ENCODE data around the gene CDH22. TPM values are rescaled to one million over a fixed set of nuclear protein-coding genes. Genes with fewer than 3 reads are reported as not detected.

Gene CDH22
- total RNA-seq, 2 donors from 2014 or later, result 0.22 to 0.77 TPM

GRCh38 chr20:46346770-46347169, 38.5 kb upstream of the CDH22 start:
- Histone ChIP-seq H3K9ac (ENCODE audit: extremely low read depth, low read length, poor library complexity, severe bottlenecking) (no peak overlapping the region), H3K4me1 (ENCODE audit: control insufficient read depth, insufficient read depth, low read length) (peaks cover 4% of the 10 kb centered on the region), H3K27me3 (ENCODE audit: control insufficient read depth, insufficient read depth, low read length, poor library complexity, severe bottlenecking) (no peaks in the 10 kb centered on the region), H3K27ac (ENCODE audit: low read depth, low read length) (no peak overlapping the region), H3K36me3 (ENCODE audit: control insufficient read depth, insufficient read depth, low read length) (peaks cover 6% of the 10 kb centered on the region), H3K4me3 (ENCODE audit: low read length) (no peak overlapping the region), H3K9me3 (ENCODE audit: control insufficient read depth, low read length) (no peaks in the 10 kb centered on the region)
- no peaks in the 10 kb centered on the region for H3K9me3 Mint-ChIP-seq
- H3K27ac Mint-ChIP-seq, result no peak overlapping the region
- 96 to 97% methylated on average over 4 to 8 of the region's 8 CpGs for WGBS, 2 experiments (ENCODE audit: insufficient coverage in 1 of 2, insufficient read length in 1 of 2)
- peaks cover 13% of the 10 kb centered on the region for H3K27me3 Mint-ChIP-seq (ENCODE audit: insufficient read depth)
- H3K4me3 Mint-ChIP-seq, result no peak overlapping the region
- peaks cover 21% of the 10 kb centered on the region for H3K4me1 Mint-ChIP-seq
- peaks cover 13% of the 10 kb centered on the region for H3K36me3 Mint-ChIP-seq (ENCODE audit: low read depth)
- TF ChIP-seq CTCF (conservative IDR thresholded peaks at IDR 0.05), result no peak
- no peak for DNase-seq

GRCh38 chr20:46344488-46345162, 36.3 kb upstream of the CDH22 start:
- Histone ChIP-seq H3K4me1 (ENCODE audit: control insufficient read depth, insufficient read depth, low read length) (peaks cover 4% of the 10 kb centered on the region), H3K9ac (ENCODE audit: extremely low read depth, low read length, poor library complexity, severe bottlenecking) (no peak overlapping the region), H3K27ac (ENCODE audit: low read depth, low read length) (no peak overlapping the region), H3K27me3 (ENCODE audit: control insufficient read depth, insufficient read depth, low read length, poor library complexity, severe bottlenecking) (no peaks in the 10 kb centered on the region), H3K36me3 (ENCODE audit: control insufficient read depth, insufficient read depth, low read length) (no peaks in the 10 kb centered on the region), H3K4me3 (ENCODE audit: low read length) (no peak overlapping the region), H3K9me3 (ENCODE audit: control insufficient read depth, low read length) (no peaks in the 10 kb centered on the region)
- H3K4me1 Mint-ChIP-seq, result peaks cover 9% of the 10 kb centered on the region
- no peak for DNase-seq
- peaks cover 3% of the 10 kb centered on the region for H3K36me3 Mint-ChIP-seq (ENCODE audit: low read depth)
- TF ChIP-seq CTCF (conservative IDR thresholded peaks at IDR 0.05), result no peak
- H3K9me3 Mint-ChIP-seq, result no peaks in the 10 kb centered on the region
- H3K27ac Mint-ChIP-seq, result no peak overlapping the region
- no peak overlapping the region for H3K4me3 Mint-ChIP-seq
- peaks cover 23% of the 10 kb centered on the region for H3K27me3 Mint-ChIP-seq (ENCODE audit: insufficient read depth)
- 76 to 82% methylated on average over 8 of the region's 8 CpGs for WGBS, 2 experiments (ENCODE audit: insufficient coverage in 1 of 2, insufficient read length in 1 of 2)

GRCh38 chr20:46343975-46344357, 35.7 kb upstream of the CDH22 start:
- Histone ChIP-seq H3K4me3 (ENCODE audit: low read length) (no peak overlapping the region), H3K36me3 (ENCODE audit: control insufficient read depth, insufficient read depth, low read length) (no peaks in the 10 kb centered on the region), H3K9ac (ENCODE audit: extremely low read depth, low read length, poor library complexity, severe bottlenecking) (no peak overlapping the region), H3K27me3 (ENCODE audit: control insufficient read depth, insufficient read depth, low read length, poor library complexity, severe bottlenecking) (no peaks in the 10 kb centered on the region), H3K27ac (ENCODE audit: low read depth, low read length) (no peak overlapping the region), H3K4me1 (ENCODE audit: control insufficient read depth, insufficient read depth, low read length) (peaks cover 4% of the 10 kb centered on the region), H3K9me3 (ENCODE audit: control insufficient read depth, low read length) (no peaks in the 10 kb centered on the region)
- no peak for TF ChIP-seq CTCF (conservative IDR thresholded peaks at IDR 0.05)
- Mint-ChIP-seq H3K4me1 (peaks cover 9% of the 10 kb centered on the region), H3K36me3 (ENCODE audit: low read depth) (peaks cover 3% of the 10 kb centered on the region), H3K4me3 (no peak overlapping the region), H3K27me3 (ENCODE audit: insufficient read depth) (peaks cover 29% of the 10 kb centered on the region), H3K9me3 (no peaks in the 10 kb centered on the region), H3K27ac (no peak overlapping the region)
- DNase-seq, result no peak
- WGBS, 2 experiments (ENCODE audit: insufficient coverage in 1 of 2, insufficient read length in 1 of 2), result 80 to 86% methylated on average over 1 to 2 of the region's 2 CpGs
